Measurements from ENCODE around the gene ACTR3C.

ACTR3C gene

GRCh38 chr7:150345012-150345411 lies 21.7 kb upstream of the ACTR3C start (continued):
- no peak for TF ChIP-seq CSRNP3 (CRISPR knock-in tag; IDR thresholded peaks at IDR 0.05)
- TF ChIP-seq CSDC2 (CRISPR knock-in tag; IDR thresholded peaks at IDR 0.05), result no peak
- no peak for TF ChIP-seq RARB (CRISPR knock-in tag; IDR thresholded peaks at IDR 0.05)
- TF ChIP-seq GLIS3 (CRISPR knock-in tag; IDR thresholded peaks at IDR 0.05), result no peak
- no peak for TF ChIP-seq ZFP3 (CRISPR knock-in tag; IDR thresholded peaks at IDR 0.05)
- TF ChIP-seq ARNTL (CRISPR knock-in tag; IDR thresholded peaks at IDR 0.05; ENCODE audit: borderline replicate concordance, low read depth), result no peak
- no peak for TF ChIP-seq OSR1 (CRISPR knock-in tag; IDR thresholded peaks at IDR 0.05)
- TF ChIP-seq ZNF565 (CRISPR knock-in tag; conservative IDR thresholded peaks at IDR 0.05; ENCODE audit: low read depth), result no peak
- no peak for TF ChIP-seq ZFP30 (CRISPR knock-in tag; IDR thresholded peaks at IDR 0.05)
- TF ChIP-seq CREB5 (CRISPR knock-in tag; IDR thresholded peaks at IDR 0.05; ENCODE audit: low read depth), result no peak

GRCh38 chr7:150344299-150344698 lies 21.0 kb upstream of the ACTR3C start:
- ATAC-seq, result no peak
- TF ChIP-seq TSHZ2 (CRISPR knock-in tag; IDR thresholded peaks at IDR 0.05) (no peak), TOX (CRISPR knock-in tag; IDR thresholded peaks at IDR 0.05; ENCODE audit: borderline replicate concordance) (no peak), ZNF8 (CRISPR knock-in tag; IDR thresholded peaks at IDR 0.05) (no peak), RARB (CRISPR knock-in tag; IDR thresholded peaks at IDR 0.05) (no peak), ESRRG (CRISPR knock-in tag; IDR thresholded peaks at IDR 0.05) (no peak), POU6F1 (CRISPR knock-in tag; IDR thresholded peaks at IDR 0.05; ENCODE audit: borderline replicate concordance, low read depth) (no peak), CREB5 (CRISPR knock-in tag; IDR thresholded peaks at IDR 0.05; ENCODE audit: low read depth) (no peak)

- no peak for ATAC-seq
- TF ChIP-seq TSHZ2 (CRISPR knock-in tag; IDR thresholded peaks at IDR 0.05) (no peak), ZFP3 (CRISPR knock-in tag; IDR thresholded peaks at IDR 0.05) (no peak), TCF4 (CRISPR knock-in tag; IDR thresholded peaks at IDR 0.05; ENCODE audit: borderline replicate concordance) (no peak), TOX (CRISPR knock-in tag; IDR thresholded peaks at IDR 0.05; ENCODE audit: borderline replicate concordance) (no peak), ZNF565 (CRISPR knock-in tag; conservative IDR thresholded peaks at IDR 0.05; ENCODE audit: low read depth) (no peak), BACH2 (CRISPR knock-in tag; IDR thresholded peaks at IDR 0.05; ENCODE audit: borderline replicate concordance) (no peak), OSR1 (CRISPR knock-in tag; IDR thresholded peaks at IDR 0.05) (no peak), POU6F1 (CRISPR knock-in tag; IDR thresholded peaks at IDR 0.05; ENCODE audit: borderline replicate concordance, low read depth) (no peak), GLIS3 (CRISPR knock-in tag; IDR thresholded peaks at IDR 0.05) (no peak), CSRNP3 (CRISPR knock-in tag; IDR thresholded peaks at IDR 0.05) (no peak), ZNF70 (CRISPR knock-in tag; IDR thresholded peaks at IDR 0.05) (no peak), ESRRG (CRISPR knock-in tag; IDR thresholded peaks at IDR 0.05) (no peak), ZFP30 (CRISPR knock-in tag; IDR thresholded peaks at IDR 0.05) (no peak), ARNTL (CRISPR knock-in tag; IDR thresholded peaks at IDR 0.05; ENCODE audit: borderline replicate concordance, low read depth) (no peak)
Measured at GRCh38 chr7:150343225-150343624, 19.9 kb upstream of the ACTR3C start.
